Embryonic facial prominence (tissue), 1 donor: ENCODE results near the gene DZIP1.

Experiments used
- DNase-seq: peaks from one replicate; pipeline ENCODE4 v3.0.0-alpha.2; 2016; ENCODE audit errors: extremely low spot score

DZIP1 gene

GRCh38 chr13:95544293-95544692, 100.2 kb downstream of the DZIP1 start:
- DNase-seq, result no peak

- DNase-seq, result no peak
Observed at GRCh38 chr13:95541911-95542474, 102.5 kb downstream of the DZIP1 start.

- no peak for DNase-seq
Observed at GRCh38 chr13:95541308-95541707, 103.2 kb downstream of the DZIP1 start.

- DNase-seq, result no peak
Observed at GRCh38 chr13:95540888-95541287, 103.6 kb downstream of the DZIP1 start.

- DNase-seq, result no peak
Observed at GRCh38 chr13:95536632-95537241, 107.8 kb downstream of the DZIP1 start.

GRCh38 chr13:95535243-95535642, 109.3 kb downstream of the DZIP1 start:
- DNase-seq, result no peak

- DNase-seq, result no peak
Observed at GRCh38 chr13:95533545-95534160, 110.9 kb downstream of the DZIP1 start.

GRCh38 chr13:95530178-95530577, 114.3 kb downstream of the DZIP1 start:
- no peak for DNase-seq
